Mammary epithelial cell (primary cell): ENCODE measurements around the gene KRT86.

Experiments used
- EZH2 ChIP-seq: IDR thresholded peaks from 2 replicates; pipeline ENCODE4 v1.6.1; 2012; ENCODE audit warnings: low read length, inconsistent platforms, borderline replicate concordance
- TF ChIP-seq, protein P1 (sequence below), 2 donors: IDR thresholded peaks in 1 of 2; conservative IDR thresholded peaks in 1 of 2; 2 replicates each; pipeline ENCODE4 v1.5.1; 2011 to 2012; ENCODE audit warnings: inconsistent platforms in 2 of 2, low read length in 2 of 2, mild to moderate bottlenecking in 2 of 2, control low read depth in 1 of 2, low read depth in 1 of 2; ENCODE audit not compliant: insufficient read depth in 1 of 2; ENCODE audit errors: extremely low read depth in 1 of 2

DNA sequence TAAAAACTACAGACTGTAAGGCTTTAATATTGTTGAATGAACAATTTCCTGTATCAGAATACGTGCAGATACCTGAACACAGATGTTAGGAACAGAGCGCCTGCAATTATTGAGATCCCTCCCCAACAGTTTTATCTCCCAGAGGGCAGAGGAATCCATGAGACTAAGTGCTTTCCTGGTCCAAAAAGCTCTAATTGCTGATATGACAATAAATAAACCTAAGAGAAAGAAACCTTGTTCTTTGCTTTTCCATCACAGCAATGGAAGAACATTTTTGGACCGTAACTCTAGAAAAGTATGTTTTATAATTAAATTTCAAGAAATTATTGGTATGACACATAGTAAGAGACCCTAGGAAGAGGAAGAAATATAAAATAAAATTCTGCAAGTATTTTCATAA, 59.7 kb downstream of the KRT86 start:
- TF ChIP-seq, protein P1, sequence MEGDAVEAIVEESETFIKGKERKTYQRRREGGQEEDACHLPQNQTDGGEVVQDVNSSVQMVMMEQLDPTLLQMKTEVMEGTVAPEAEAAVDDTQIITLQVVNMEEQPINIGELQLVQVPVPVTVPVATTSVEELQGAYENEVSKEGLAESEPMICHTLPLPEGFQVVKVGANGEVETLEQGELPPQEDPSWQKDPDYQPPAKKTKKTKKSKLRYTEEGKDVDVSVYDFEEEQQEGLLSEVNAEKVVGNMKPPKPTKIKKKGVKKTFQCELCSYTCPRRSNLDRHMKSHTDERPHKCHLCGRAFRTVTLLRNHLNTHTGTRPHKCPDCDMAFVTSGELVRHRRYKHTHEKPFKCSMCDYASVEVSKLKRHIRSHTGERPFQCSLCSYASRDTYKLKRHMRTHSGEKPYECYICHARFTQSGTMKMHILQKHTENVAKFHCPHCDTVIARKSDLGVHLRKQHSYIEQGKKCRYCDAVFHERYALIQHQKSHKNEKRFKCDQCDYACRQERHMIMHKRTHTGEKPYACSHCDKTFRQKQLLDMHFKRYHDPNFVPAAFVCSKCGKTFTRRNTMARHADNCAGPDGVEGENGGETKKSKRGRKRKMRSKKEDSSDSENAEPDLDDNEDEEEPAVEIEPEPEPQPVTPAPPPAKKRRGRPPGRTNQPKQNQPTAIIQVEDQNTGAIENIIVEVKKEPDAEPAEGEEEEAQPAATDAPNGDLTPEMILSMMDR (conservative IDR thresholded peaks at IDR 0.05 in 1 of 2, IDR thresholded peaks at IDR 0.05 in 1 of 2; ENCODE audit: extremely low read depth in 1 of 2, insufficient read depth in 1 of 2, low read depth in 1 of 2, low read length in 2 of 2) = no peak
- no peak for TF ChIP-seq EZH2
